Activated CD4-positive, CD25-positive, alpha-beta regulatory T cell treated with anti-CD3 and anti-CD28 coated beads, Interleukin-2, amount 50 U/mL, for 72 hours (primary cell): ENCODE measurements around the gene TRIM63.

Experiments
- DNase-seq: peaks from one replicate; pipeline ENCODE4 v3.0.0; 2021

Gene TRIM63

DNA sequence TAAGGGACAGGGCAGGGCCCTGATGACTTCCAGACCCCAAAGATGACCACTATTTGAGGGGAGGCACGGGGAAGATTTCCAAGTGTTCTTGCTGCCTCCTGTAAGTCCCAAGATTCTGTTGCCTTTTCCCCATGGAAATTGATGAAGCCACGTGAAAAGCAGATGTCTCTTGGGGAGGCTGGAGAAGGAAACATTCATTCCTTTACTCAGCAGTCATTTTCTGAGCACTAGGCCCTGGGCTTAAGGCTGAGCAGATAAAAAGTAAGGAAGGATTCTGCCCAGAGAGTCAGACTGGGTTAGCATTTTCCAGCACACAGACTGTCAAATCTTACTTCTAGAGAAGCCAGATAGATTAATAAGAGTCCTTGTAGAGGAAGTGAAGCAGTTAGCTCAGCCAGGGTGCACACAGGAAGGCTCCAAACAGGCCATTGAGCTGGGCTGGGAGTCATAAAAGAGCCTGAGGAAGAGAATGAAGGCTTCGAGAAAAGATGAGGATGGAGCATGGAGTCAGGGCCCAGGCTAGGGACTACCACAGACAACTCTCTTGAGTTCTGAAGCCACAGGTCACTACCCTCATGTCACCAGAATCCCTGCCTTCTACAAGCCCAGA is 35.7 kb downstream of the TRIM63 start:
- DNase-seq, result no peak

DNA sequence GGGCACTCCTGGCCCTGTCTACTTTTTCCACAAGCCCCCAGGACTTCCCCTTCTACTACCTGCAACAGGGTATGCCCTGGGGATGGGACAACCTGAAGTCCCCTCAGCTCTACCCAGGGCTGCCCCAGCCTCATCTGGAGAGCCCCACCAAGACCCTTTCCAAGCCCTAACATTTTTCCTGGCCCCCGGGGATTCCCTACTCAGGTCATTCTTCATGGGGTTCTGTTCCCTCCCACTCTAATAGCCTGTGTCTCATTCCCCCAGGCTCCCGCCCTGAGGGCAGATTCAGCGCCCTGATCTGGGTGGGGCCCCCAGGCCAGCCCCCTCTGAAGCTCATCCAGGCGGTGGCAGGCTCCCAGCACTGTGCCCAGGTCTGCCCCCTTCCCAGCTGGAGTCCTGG is 36.2 kb downstream of the TRIM63 start:
- no peak for DNase-seq

DNA sequence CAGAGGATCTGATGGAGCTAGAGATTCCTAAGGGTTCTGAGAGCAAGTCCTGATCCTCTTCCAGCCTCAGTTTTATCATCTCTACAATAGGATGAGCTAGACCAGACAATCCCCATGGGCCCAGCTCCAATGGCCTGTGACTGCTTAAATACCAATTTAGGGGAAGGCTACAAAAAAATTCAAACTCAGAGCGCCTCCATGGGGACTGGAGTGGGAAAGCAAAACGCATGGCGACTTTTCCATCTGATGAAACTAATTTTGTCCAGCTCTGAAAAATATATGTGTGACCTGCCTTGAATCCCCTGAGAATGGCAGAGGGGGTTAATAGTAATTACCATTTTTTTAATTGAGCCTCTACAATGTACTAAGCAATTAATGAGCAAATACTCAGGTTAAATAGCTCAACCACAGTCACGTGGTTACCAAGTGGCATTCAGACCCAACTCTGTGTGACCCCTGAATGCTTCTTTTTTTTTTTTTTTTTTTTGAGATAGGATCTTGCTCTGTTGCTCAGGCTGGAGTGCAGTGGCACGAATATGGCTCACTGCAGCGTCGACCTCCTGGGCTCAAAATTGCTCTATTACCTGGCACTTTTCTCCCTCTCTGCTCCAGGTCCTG is 37.5 kb downstream of the TRIM63 start:
- no peak for DNase-seq

DNA sequence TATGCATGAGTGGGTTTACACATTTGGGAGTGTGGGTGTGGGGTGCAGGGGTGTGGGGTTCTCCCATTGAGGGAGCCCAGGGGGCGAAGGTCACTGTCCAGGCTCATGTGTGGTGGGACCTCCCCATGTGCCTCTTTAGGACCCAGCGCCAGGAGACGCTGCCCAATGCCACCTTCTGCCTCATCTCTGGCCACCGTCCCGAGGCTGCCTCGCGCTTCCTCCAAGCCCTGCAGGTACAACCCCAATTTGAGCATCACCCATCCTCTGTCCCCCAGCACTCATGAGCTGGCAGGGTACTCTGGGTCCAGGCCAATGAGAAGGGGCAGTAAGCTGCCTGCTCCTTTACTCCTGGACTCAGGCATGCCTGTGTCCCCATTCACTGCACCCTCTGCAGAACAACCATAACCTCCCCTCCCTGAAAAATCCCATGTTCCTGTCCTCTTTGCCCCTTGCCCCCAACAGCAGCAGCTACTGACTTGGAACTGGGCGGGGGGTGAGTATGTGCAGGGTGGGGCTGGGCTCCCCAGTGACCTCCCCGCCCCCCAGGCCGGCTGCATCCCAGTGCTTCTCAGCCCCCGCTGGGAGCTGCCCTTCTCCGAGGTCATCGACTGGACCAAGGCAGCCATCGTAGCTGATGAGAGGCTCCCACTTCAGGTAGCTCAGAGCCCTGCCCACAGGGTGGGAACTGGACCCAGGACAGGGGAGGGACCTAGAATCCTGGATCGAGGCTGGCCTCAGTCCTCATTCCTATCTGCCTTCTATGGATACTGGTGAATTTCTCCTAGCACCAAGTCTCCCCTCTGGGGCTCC is 38.2 kb downstream of the TRIM63 start:
- no peak for DNase-seq

DNA sequence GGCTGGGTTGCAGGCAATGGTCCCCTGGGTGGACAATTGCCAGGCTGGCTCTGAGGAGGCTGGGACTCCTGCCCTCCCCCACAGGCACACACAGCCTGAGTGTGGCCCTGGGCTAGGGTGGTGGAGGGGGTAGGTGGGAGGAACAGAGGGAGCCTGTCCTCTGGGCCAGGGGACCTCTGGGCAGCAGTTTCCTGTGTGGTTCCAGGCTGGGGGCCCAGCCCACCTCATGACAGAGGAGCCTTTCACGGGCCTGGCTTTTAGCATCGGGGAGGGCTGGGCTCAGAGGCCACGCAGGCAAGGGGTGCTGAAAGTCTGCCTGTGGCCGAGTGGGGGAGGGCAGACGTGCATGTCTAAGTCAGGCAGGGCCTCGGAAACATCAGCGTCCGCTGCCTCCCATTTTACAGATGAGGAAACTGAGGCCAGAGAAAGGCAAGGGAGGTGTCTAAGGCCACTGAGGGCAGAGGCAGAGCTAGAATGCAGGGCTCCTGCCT is 38.9 kb downstream of the TRIM63 start:
- DNase-seq, result no peak

DNA sequence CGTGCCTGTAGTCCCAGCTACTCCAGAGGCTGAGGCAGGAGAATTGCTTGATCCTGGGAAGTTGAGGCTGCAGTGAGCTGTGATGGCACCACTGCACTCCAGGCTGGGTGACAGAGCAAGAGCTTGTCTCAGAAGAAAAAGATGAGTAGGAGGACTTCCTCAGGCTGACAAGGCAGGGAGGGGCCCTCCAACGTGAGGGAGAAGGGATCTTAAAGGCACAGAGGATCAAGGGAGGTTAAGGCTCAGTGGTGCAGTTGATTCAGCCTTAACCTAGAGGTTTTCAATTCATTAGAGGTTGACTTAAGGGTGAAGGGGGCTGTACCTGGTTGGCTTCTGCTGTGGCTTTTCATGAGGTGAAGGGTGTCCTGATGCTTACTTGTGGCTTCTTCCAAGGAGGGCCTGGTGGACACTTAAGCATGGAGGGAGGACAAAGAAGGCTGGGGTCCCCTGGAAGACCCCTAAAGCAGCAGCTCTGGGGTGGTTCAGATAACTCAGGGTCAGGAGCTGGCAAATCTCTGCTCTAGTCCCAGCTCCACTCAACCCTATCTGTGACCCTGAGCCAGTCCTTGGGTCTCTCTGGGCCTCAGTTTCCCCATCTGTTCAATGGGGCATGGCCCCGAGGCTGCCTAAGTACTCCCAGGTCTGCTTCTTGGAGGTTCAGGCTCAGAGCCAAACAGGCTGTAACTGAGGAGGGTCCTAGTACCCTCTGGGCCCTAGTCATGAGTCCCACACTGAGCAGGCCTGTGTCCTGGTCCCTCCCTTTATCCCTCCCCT is 39.5 kb downstream of the TRIM63 start:
- no peak for DNase-seq

DNA sequence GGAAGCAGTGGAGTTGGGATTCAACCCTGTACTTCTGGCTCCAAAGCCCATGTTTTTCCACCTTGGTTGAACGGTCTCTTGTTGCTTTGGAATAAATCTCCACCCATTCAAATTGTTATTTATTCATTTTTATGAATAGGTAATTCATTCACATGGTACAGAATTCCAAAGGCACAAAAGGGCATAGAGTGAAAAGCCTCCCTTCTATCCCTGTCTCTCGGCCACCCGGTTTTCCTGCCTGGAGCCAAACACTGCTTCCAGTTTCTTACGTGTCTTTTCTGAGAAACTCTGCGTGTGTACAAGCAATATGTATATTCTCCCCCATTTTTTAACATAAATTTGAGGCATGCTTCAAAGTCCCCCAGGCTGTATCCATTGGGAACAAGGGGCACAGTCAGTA is 41.9 kb downstream of the TRIM63 start:
- no peak for DNase-seq

DNA sequence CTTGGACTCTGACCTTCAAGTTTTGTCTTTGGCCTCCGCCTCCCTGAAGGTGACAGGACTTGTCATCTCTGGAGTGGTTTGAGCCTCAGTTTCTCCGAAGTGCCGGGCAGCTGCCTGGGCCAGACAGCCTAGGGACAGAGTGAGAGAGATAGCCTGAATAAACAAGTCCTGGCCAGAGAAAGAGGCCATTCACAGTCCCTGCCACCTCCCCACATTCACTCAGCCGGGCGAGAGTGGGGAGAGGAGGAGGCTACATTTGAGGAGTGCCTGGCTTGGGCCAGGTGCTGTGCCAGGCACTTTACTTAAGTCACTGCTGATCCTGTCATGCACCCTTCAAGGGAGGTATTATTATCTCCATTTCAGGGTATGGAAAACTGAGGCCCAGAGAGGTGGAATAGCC is 42.4 kb downstream of the TRIM63 start:
- DNase-seq, result no peak

DNA sequence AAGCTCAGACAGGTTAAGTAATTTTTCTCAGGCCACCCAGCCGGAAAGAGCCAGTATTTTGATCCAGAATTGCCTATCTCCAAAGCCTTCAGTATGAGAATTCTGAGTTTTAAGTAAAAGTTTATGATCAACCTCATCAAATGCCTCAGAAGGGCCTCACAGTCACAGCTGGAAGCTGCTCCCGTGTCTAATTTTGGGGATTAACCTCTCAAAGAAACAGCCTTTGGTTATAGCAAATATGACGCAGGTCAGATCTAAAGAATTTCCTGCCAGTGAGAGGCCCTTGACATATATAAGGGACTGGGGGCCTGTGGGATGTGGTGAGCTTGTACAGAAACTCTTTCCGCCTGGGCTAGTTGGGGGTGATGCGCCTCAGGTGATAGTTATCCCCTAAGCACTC is 43.6 kb downstream of the TRIM63 start:
- no peak for DNase-seq

DNA sequence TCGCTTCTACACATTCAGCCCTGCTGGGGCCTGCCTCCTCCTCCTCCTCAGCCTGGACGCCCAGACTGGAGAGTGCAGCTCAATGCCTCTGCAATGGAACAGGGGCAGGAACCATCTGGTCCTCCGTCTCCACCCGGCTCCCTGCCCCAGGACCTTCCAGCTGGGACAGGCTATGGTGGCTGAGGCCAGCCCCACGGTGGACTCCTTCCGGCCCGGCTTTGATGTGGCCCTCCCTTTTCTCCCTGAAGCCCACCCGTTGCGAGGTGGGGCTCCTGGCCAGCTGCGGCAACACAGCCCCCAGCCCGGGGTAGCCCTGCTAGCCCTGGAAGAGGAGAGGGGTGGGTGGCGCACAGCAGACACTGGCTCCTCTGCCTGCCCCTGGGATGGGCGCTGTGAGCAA is 44.4 kb downstream of the TRIM63 start:
- DNase-seq, result no peak

DNA sequence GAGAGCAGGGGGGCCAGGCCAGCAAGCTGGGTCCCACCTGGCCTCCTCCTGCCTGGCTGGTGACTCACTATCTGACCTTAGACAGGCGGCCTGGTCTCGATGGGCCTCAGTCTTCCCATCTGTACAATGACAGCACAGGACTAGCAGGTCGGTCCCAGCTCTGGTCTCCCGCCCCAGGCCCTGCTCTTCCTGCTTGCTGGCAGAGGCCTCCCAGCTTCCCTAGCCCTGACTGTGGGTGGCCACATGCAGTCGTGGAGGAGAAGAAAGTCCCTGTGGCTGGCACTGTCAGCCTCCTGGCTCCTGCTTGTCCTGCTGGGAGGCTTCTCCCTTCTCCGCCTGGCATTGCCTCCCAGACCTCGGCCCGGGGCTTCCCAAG is 45.0 kb downstream of the TRIM63 start:
- no peak for DNase-seq

DNA sequence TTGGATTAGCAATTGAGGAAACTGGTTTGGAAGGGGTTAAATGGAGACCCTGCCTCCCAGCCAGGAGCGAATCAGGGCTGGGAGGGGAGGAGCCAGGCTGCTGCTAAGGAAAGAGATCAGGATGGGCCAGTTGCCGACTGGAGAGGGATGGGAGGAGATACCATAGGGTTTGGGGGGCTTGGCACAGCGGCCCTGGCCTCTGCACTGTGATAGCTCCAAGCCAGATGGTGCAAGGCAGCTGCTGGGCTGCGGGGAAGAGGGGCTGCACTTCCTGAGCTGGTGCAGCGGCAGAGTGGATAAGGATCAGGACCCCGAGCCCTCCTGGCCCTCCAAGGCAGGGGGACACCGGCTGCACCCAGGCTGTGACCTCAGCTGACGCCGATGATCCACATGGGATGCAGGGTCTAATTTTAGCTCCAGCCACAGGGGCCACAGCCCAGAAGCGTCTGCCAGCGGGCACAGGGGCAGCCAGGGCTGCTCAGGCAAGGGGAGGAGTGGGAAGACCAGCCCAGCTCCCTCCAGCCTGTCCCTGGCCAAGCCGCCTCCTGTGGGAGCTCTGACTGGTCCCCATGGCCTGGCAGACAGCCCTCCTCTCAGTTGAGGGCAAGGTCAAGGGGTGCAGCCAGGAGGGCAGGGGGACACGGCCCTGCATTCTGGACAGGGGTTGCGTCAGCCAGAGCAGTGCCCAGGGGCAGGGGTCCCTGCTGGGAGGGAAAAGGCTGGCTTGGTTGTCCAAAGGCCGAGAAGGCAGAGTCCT is 45.6 kb downstream of the TRIM63 start, which contains the start of gene EXTL1:
TSS of gene EXTL1 (plus strand) at position 129 of the 757 bp plus-strand sequence. CDS start 872 bp downstream, outside the sequence.
- DNase-seq, result no peak

DNA sequence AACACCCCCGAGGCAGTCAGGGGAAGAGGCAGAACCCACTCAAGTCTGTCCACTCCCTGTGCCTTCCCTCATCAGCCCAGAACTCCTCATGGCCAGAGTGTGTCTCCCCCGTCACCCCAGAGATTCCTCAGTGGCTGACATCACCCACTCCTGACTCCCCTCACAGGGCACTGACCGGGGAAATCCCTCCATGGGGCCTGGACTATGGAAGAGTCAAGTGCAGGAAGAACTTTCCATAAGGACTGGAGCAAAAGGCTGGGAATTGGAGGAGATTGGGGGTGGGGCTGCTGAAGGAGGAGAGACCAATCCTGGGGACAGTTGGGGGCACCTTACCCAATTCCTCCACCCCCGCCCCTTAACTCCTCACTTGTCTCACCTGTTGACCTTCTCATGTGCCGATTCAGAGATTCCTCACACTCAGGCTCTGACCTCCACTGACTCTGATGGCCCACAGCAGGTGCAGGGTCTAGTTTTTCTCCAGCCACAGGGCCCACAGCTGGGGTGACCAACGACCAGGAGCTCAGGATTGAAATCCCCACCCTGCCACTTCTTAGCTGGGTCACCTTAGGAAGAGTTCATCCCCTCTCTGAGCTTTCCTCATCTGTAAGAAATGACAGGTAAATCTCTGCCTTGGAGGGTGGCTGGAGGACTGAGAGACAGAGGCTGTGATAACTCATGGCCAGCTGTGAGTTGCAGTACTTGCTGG is 46.3 kb downstream of the TRIM63 start:
- no peak for DNase-seq

DNA sequence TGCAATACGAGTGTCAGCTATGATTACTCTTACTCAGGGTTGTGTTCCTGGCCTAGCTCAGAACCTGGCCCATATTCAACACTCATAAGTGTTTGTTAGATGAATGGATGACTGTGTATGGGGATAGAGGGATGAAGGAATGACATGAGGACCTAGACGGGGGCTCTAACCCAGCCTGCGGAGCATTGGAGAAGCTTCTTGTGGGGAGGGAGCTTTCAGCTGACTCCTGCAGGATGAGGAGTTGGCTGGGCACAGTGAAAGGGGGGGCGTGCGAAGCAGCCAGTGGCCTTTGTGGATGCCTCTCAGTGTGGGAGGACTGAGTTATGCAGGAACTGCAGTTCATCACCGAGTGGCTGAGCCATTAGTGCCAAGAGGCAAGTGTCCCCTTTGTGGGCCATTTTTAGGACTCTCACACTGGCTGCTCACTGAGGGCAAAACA is 47.1 kb downstream of the TRIM63 start:
- no peak for DNase-seq

DNA sequence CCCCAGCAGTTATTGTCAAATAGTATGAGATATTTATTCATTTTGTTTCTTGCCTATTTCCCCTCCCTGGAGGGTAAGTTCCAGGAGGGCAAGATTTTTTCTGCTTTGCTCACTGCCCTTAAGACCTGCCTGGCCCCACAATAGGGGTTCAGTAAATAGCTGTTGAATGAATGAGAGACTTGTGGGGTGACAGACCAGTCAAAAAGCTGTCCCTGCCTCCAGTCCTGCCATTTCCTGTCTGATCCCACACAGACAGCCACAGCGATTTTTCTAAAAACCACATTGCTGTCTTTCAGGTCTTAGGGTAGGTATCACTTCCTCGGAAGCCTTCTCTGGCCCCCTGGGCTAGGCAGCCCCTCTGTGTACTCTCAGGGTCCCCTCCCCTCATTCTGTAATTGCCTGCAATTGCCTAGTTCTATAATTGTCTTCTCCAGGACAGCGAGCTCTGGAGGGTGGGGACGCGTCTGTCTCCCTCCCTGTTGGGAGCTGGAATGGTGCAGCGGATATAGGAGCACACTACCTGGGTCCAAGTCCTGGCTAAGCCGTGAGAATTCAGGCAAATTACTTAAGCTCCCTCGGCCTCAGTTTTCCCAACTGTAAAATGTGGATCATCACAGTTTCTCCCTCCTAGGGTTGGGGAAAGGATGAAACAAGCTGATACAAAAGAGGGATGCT is 47.7 kb downstream of the TRIM63 start:
- no peak for DNase-seq

DNA sequence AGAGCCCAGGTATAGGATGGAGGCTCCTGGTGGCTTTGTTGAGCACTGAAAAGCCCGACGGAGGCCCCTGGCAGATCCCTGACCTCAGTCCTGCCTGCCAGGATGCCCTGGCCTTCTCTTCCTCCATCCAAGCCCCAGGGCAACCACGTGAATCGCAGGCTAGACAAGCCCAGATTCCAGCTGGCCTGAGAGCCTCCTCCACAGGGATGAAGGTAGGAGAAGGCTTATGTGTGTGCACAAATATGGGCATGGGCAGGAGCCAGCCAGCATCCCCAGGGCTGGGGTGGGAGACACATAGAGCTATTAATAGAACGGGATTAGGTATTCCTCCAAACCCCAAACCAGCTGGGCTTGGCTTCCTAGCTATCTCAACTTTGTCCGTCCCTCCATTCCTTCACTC is 49.8 kb downstream of the TRIM63 start:
- no peak for DNase-seq

DNA sequence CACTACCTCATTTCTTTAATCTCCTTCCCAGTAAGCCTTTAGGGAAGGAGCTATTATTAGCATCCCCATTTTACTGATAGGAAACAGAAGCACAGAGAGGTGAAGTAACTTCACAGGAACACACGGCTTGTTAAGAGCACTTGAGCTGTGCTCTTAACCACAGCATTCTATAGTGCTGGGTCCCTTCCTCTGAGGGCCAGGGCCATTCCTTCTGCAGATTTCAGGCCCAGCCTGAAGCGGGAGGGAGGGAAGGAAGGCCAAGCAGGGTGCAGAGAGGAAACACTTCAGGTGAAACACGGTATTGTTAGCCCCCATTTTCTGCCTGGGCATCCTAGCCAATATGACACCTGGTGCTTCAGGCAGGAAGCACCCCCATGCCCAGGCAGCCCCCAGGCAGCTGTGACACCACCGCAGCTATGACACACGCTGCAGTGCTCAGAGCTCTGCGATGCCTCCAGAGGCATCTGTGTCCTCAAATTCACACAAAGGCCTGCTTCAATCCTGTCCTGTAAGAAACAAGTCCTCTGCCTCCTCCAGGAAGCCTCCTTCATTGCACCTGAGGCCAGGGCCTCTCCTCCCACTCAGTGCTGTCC is 50.4 kb downstream of the TRIM63 start:
- DNase-seq, result no peak

DNA sequence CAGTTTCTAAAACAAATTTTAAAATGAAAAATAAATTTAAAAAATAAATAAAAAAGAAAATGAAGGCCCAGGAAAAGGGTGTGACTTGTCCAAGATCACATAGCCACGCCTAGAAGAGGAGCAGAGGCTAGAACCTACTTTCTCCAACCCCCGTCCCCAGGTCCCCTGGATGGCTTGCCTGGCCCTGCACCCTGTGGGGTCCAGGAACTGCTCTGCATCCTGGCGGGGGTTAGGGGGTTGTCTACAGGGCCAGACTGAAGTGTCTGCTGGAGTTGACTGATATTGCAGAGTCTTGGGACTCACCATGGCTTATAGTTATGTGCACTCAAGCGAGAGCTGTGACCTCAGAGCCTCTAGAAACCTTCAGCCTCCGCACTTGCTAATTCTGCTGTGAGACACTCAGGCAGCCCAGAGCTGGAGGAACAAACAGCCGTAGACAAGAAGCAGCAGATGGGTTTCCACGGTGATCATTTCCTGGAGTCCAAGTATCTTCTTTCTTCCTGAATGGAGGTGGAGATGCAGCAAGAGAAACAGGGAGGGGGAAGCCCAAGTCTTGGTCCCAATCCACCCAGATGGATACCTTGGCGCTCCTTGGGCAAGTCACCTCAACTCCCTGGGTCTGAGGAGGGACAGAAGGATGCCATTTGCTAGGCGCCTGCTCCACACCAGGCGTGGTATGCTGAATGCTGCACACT is 51.0 kb downstream of the TRIM63 start:
- no peak for DNase-seq

DNA sequence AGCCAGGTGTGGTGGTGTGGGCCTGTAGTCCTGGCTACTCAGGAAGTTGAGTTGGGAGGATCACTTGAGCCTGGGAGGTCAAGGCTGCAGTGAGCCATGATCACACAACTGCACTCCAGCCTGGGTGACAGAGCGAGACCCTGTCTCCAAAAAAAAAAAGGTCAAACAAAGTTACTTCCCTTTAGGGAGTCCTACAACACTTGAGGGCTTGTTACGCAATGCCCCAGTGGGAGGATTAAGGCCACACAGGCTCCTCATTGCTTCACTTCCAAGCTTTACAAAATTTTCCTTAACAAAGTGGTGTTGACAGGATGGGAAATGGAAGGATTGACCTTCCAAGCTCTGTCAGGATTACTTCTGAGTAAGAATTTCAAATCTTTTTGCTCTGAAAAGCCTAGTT is 52.1 kb downstream of the TRIM63 start:
- DNase-seq, result no peak

DNA sequence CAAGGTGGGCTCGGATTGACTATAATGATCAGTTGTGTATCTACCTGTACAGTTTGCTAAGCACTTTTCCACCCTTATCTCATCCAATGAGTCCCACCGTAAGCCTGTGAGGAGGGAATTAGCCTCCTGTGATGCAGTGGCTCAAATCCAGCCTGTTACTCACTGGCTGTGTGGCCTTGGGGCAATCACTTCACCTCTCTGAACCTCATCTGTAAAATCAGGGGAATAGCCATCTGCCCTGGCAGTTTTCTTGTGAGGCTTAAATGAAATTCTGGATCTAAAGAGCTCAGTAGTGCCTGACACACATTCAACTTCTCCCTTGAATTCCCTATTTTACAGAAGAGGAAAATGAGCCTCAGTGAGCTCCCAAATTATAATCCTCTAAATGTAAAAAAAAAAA is 53.3 kb downstream of the TRIM63 start:
- DNase-seq, result no peak
